COLO668 (cell line): ENCODE data around the gene ANXA3.

ENCODE experiments used
- DNase-seq: peaks from one replicate; lab custom pipeline; 2025; ENCODE audit not compliant: unreplicated experiment; lab: John Stamatoyannopoulos, UW

ANXA3 gene

DNA sequence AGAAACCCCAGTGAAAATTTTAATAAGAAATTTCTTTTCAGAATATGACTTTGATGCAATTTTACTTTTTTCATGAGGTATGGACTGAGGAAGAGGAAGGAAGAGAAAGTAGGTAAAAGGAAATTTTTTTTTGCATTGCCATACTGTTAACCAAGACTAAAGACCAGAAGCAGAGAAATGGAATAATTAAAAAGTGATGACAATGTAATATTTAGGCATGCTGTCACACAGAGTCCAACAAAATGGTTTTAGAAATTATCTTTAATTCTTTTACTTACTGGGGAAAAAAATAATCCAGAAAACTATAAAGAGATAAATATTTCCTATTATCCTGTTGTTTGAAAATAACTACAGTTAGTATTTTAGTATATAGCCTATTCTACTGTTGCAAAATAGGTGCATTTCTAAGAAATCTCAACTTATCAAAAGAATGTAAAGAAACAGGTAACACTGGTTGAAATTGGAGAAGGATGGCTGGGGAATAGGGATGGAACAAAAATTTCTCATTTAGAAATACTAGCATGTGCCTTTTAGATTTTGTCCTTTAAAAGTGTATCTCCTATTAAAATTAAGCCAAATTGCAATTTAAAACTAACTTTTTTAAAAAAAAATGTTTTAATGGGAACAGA is 92.6 kb downstream of the ANXA3 start:
- DNase-seq, result no peak

DNA sequence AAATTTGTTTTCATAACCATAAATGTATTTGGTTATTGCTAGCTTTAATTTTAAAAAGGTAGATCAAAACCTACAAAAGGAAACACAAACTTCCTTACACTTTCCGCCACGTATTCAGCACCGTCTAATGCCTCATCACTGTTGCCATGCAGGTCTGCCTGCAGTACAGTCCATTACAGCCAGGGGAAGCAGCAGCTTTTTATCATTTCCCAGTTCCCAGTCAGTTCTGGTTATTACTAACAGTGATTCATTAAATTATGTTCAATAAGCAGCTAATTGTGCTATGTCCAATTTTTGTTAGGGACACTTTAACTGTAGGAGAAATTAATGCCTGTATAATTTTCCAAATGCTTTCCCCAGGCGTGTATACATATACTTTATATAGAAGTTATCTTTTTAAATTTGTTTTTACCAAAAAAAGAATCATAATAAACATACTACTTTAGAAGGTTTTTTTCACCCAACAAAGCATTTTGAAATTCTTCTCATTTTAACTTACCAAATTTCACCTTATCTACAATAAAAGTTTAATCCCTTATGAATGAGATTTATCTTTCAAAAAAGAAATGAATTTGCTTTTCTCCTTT is 93.3 kb downstream of the ANXA3 start:
- no peak for DNase-seq

DNA sequence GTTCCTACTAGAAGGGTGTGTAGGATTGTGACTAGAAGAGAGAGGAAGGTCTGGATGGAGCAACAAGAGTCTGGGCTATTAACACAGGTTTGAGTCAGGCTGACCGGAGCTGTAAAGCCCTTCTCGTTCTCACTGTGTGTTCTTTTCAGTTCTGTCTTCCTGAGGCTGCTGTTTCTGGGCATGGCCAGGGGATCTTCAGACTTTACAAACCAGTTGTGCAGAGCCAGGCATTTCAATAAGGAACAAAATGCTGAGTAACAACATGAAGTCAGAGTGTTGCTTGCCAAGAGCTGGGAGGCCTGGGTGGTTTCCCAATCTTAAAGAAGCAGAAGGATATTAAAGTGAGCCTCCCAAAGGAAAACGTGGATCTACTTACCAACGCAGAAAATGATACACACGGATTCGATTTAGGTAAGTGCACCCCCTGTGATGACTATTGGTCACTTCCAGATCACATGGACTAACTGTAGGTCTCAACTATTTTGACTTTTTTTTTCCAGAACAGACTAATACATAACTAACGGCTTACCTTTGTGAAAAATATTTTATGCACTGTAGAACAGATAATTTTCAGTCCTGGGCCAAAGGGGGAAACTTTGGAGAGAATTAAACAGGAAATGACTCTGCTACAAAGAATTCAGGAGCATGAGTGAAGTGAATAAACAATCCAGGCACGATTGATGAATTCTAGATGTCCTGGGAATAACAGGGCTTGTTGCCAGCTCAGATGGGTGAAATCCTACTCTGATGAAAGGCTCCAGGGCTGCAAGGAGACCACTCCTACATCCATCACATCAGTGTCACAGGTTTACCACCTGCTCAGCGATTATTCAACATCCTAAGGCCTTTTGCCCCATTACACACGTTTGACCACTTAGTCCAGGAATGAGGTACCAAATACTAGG is 94.5 kb downstream of the ANXA3 start:
- no peak for DNase-seq

DNA sequence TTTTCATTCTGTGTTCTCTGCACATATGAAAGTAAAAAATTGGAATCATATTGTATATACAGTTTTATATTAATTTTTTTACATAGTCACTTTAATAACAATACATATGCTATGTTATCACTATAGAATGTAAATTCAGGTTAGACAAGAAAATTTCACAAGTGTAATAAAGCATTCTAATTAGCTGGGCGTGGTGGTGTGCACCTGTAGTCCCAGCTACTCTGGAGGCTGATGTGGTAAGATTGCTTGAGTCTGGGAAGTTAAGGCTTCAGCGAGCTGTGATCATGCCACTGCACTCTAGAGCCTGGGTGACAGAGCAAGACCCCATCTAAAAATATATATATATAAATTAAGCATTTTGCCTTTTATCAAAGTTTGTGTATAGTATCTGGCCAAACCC is 95.7 kb downstream of the ANXA3 start:
- no peak for DNase-seq

DNA sequence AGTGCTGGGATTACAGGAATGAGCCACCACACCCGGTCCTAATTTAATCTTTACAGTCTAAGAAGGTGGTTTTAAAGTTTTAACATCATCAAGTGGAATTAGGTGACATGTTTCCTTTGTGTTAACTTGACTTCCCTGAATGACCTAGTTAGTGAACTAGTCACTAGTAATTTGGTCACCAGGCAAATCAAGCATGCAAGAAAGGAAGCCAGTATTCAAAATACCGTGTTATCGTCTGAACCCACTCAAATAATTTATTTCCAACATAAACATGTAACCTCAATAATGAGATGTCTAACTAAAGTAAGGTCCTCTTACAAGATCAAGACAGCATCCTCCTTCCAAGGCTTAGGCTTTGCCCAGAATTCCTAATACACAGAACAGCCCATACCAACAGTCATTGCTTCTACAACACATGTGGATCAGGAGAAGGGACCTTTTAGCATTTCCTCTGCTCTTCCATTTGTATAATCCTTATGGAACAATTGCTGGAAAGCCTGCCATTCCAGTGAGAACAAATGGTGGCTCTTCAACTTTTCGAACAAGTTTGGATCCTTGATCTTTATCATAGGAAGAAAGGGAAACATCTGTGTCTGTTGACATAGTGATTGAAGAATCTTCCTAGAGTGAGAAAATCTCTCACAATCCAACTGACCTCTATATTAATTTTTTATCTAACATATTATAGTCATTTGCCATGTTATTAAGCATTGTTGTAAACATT is 97.2 kb downstream of the ANXA3 start:
- no peak for DNase-seq

DNA sequence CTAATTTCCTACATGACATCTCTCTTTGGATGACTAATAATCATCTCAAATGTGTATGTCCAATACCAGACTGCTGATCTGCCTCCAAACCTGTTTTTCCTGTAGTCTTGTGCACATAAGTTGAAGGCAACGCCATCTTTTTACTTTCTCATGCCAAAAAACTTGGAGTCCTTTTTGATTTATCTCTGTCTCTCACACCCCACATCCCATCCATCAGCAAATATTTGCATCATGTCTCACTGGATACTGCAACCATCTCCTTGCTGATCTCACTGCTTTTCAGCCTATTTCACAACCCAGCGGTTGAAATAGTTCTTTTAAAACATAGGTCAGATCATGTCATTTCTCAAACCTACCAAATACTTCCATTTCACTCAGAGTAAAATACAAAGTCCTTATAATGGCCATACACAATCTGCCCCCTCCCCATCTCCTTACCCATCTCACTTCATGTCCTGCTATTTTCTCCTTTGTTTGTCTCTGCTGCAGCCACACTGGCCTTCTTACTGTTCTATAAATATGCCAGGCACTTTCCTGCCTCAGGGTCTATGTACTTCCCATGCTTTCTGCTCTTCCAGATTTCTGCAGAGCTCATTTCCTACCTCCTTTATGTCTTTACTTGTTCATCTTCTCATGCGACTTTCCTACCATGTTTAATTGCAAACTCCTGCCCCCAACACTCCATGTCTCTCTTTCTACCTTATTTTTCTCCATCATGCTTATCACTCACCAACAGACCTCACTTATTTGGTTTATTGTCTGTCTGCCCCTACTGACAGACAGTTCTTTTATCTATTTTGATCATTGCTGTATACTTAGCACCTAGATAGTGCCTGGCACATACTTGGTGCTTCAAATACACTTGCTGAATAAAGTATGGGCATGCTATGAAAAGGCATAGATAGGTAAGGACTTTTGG is 98.8 kb downstream of the ANXA3 start:
- no peak for DNase-seq

DNA sequence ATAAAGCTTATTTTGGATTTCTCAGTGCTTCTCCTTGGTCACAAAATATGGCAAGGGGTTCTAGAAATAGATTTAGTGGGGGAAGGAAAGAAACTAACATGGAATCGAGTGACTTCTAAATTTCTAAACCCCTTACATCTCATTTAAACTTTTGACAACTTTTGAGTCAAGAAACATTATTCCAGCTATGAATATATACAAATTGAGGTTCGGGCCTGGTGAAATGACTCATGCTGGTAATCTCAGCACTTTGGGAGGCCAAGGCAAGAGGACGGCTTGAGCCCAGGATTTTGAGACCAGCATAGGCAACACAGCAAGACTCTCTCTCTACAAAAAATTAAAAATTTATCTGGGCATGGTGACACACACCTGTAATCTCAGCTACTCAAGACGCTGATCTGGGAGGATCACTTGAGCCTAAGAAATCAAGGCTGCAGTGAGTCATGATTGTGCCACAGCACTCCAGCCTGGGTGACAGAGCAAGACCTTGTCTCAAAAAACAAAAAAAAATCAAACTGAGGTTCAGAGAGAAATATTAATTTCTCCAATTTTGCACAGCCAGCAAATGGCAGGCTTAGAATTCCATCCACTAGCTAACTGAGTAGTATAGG is 99.8 kb downstream of the ANXA3 start:
- DNase-seq, result no peak

DNA sequence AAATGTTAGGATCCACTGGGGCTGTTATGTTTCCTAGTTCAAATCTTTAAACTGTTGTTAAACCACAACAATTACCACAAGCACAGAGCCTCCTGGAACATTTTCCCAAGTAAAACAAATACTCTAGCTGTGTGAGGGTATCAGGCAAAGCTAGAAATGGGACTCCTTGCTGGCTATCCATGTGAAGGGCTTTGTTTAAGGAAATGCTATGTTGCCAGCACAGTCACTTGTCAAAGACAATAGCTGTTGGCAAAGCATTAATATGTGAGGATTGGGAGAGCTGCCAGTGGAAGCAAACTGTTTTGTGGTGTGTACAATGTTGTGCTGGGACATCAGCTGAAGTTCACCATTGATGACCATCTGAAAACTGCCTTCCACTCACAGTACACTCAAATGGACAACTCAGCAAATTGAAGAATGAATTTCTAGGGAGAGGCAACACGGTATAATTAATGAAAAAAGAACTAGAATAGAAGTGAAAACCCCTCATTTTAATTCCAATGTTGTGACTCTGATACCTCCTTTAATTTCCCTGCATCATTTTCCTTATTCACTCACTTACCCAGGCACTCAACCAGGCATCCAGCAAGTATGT is 100.8 kb downstream of the ANXA3 start:
- no peak for DNase-seq

DNA sequence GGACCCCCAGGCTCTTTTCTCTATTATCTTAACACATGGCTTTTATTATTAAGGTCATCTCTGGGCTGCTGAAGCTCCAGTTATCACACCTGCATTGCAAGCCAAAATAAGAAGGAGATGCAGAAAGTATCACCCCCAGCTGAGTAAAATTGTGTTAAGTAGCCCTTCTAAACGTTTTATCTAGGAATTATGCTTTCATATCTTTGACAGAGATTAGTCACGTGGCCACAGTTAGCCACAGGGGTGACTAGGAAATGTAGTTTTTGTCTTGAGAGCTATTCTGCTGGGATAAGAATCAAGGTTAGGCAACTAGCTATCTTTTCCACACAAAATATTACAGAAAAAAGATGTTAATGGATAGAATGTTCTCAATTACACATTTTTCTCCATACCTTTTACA is 102.1 kb downstream of the ANXA3 start:
- no peak for DNase-seq

DNA sequence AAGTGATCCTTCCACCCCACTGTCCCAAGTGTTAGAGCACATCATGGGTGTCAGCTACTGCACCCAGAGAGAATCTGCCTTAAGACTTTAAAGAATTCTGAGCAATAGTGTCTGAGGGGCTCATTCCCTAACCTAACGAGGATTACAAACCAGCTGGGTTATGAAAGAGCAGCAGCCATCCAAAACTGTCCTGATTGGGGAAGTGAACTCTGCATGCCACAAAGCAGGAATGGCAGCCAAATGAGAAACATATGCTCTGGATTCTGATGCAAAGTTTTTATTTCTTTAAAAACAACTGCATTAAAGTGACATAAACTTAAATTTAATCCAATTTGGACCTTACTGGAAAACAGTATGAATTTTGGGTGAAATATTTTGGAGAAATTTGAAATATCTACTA is 103.2 kb downstream of the ANXA3 start:
- no peak for DNase-seq

DNA sequence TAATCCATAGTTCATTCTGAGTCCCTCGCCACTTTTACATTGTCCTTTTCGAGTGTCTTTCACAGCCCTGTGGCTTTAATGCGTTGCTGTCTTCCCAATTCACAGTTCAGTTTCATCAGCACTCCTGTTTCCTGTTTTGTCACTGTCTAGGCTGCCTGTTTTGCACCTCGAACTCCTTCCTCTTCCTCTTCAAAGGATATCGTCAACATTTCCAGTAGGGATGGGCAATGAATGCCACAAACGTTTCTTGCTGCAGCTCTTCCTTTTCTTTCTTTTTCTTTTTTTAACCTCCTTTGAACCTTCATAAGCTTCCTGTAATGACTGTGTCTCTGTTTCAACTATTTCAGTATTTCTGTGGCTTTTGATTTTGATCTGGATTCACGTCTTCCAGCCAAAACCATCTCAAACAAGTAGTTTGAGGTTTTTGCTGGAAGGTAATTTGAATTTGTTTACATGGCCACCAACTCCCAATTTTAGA is 105.4 kb downstream of the ANXA3 start:
- no peak for DNase-seq

DNA sequence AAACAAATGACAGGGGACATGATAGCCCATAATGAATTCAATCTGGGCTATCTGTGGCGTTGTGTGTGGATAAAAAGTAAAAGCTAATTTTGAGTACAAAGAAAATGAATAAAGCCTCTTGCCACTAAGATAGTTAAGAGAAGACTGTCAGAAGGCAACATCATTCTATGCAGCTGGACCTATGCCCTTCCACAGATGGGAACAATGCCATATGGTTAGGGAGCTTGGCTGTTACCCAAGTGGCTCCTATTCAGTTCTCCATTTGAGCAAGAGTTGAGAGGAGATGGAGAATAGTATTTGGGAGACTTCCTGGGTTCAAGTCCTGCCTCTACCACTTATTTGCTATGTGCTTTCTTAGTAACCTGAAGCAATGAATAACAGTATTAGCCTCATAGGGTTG is 107.7 kb downstream of the ANXA3 start:
- DNase-seq, result no peak

DNA sequence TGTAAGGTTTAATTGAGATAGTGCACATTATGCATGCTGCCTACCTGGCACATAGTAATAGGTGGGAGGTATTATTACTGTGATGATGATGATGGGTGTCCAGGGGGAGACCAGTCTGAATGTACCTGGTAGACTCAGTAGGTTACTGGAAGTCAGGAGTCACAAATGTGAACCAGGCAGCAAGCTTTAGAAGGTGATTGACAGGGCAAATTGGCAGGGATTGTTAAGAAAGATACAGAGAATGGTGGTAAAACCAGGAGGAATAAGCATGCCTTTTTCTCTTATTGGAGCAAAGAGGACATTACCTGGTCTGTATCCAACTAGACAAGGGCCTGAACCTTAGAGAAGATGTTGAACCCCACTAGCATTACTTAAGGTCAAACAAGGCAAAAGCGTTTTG is 108.1 kb downstream of the ANXA3 start:
- DNase-seq, result no peak
